Brain microvascular endothelial cell (primary cell): ENCODE data around the gene CMBL.
A peak's percentile ranks its signal among the peaks of the same experiment; 100 is the strongest.
"Not testable (repeated sequence)": the region's sequence is repeated elsewhere in the genome, so short reads cannot be mapped to it uniquely, and the experiment has no call there.

Source experiments
- DNase-seq: peaks from one replicate; pipeline ENCODE4 v3.0.0-alpha.2; 2020
- H3K27ac ChIP-seq: fragments of 250-450 bp; sonication (Bioruptor Pico); 2 replicates; pipeline ENCODE4 v1.5.1; 2020; ENCODE audit warnings: mild to moderate bottlenecking, moderate library complexity
- H3K27me3 ChIP-seq: fragments of 250-450 bp; sonication (Bioruptor Pico); replicated peaks from 2 replicates; pipeline ENCODE4 v1.5.1; 2020; ENCODE audit warnings: mild to moderate bottlenecking
- H3K36me3 ChIP-seq: fragments of 250-450 bp; sonication (Bioruptor Pico); replicated peaks from 2 replicates; pipeline ENCODE4 v1.5.1; 2020; ENCODE audit warnings: mild to moderate bottlenecking
- H3K4me3 ChIP-seq: 2 replicates; pipeline ENCODE4 v1.5.1; 2011; ENCODE audit warnings: low read depth, mild to moderate bottlenecking, control low read depth, low read length, moderate library complexity
- CTCF ChIP-seq: IDR thresholded peaks from 2 replicates; pipeline ENCODE4 v1.5.1; 2011; ENCODE audit warnings: low read depth, mild to moderate bottlenecking, moderate library complexity, low read length, control low read depth, inconsistent platforms; ENCODE audit errors: missing control alignments
- in situ Hi-C: cut with HindIII; loops from 2 replicates; pipeline ENCODE4 v1.10.0; 2017; ENCODE audit warnings: low sequenced_read_pairs, low pct_ligation_motif_present

CMBL gene

GRCh38 chr5:10249948-10250805, 57.5 kb downstream of the CMBL start, which contains the start of gene CCT5:
TSS of gene CCT5 (plus strand) at chr5:10250280. CDS start at chr5:10250341, 61 bp downstream.
- Histone ChIP-seq H3K27me3 (no peaks in the 10 kb centered on the region), H3K36me3 (peaks cover 8% of the 10 kb centered on the region), H3K4me3 (peak within 1 kb of the TSS; percentile 98), H3K27ac (peak within 1 kb of the TSS; percentile 93)
- peak; percentile 94 for DNase-seq
- in situ Hi-C loops = no loop called here
- TF ChIP-seq CTCF = no peak

- Histone ChIP-seq H3K4me3 (peak overlapping the region; percentile 98), H3K27me3 (no peaks in the 10 kb centered on the region), H3K27ac (peak overlapping the region; percentile 93), H3K36me3 (no peaks in the 10 kb centered on the region)
- DNase-seq = no peak
- in situ Hi-C loops = no loop called here
- no peak for TF ChIP-seq CTCF
Measured at GRCh38 chr5:10248378-10249260, 59.1 kb downstream of the CMBL start.

- H3K4me3 ChIP-seq, H3K27me3 ChIP-seq, DNase-seq, H3K36me3 ChIP-seq, in situ Hi-C loops, H3K27ac ChIP-seq: not testable (repeated sequence)
Measured at GRCh38 chr5:10247217-10247616, 60.5 kb downstream of the CMBL start.

DNA sequence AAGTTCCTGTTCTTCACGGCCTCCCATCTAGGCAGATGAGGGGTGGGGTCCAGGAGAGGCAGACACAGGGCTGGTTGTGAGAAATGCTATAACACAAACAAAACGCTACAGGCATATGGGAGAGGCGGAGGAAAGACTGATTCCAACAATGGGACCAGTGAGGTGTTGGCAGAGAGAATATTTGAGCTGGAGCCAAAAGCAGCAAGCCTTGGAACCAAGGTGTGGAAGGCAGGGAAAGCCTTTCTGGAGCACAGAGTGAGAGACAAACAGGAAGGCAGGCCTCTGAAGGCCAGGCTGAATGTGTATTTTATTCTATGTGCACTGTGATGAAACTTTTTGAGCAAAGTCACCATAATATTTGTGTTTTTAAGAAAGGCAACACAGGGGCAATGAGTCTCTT, 60.9 kb downstream of the CMBL start:
- Histone ChIP-seq H3K36me3 (no peaks in the 10 kb centered on the region), H3K4me3 (no peak overlapping the region), H3K27ac (no peak overlapping the region), H3K27me3 (no peaks in the 10 kb centered on the region)
- DNase-seq = no peak
- no peak for TF ChIP-seq CTCF
- in situ Hi-C loops = no loop called here

DNA sequence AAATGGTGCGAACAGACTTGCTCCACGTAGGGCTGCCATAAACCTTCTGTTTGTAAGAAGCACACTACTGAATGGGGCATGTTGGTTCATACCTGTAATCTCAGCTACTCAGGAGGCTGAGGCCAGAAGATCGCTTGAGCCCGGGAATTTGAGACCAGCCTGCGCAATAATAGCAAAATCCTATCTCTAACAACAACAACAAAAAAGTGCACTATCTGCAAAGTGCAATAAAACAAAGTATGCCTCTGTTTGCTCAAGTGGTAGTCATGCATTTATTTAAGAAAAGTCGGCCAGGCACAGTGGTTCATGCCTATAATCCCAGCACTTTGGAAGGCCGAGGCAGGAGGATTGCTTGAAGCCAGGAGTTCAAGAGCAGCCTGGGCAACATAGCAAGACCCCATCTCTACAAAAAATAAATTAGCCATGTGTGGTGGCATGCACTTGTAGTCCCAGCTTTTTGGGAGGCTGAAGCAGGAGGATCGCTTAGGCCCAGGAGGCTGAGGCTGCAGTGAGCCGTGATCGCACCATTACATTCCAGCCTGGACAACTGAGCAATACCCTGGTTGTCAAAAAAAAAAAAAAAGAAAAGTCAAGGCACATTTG, 63.3 kb downstream of the CMBL start:
- no peak overlapping the region for H3K4me3 ChIP-seq
- in situ Hi-C loops = no loop called here
- no peak for DNase-seq
- no peaks in the 10 kb centered on the region for H3K36me3 ChIP-seq
- H3K27ac ChIP-seq = no peak overlapping the region
- H3K27me3 ChIP-seq = no peaks in the 10 kb centered on the region
- TF ChIP-seq CTCF = no peak
